Measurements from ENCODE around the gene STIP1. TPM values are rescaled to one million over a fixed set of nuclear protein-coding genes. Genes with fewer than 3 reads are reported as not detected.

The STIP1 gene
- total and polyA plus RNA-seq, 4 donors, result 22.6 to 58.1 (median 42.5) TPM

DNA sequence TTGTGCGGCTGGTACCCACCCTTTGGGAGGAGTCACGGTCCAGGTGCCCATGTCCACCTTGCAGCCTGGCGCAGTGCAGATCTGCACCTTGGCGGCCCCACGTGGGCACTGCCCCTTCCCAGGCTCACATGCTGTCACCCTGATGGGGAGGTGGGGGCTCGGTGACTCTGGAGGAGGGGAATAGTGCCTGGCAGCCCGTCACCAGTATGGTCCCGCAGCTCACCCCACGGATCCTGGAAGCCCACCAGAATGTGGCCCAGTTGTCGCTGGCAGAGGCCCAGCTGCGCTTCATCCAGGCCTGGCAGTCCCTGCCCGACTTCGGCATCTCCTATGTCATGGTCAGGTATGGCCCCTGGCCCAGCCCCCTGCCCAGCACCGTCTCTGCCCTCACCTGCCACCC, 34.8 kb downstream of the STIP1 start:
- WGBS, result 94% methylated on average over 14 of the region's 14 CpGs
- Histone ChIP-seq H3K9me3 (ENCODE audit: control insufficient read depth in 4 of 4, low read length in 3 of 4) (no peaks in the 10 kb centered on the region), H3K27ac (ENCODE audit: low read depth in 1 of 2, low read length in 2 of 2) (no peak overlapping the region), H3K9ac (ENCODE audit: low read depth in 1 of 2, low read length in 2 of 2) (no peak overlapping the region), H3K27me3 (ENCODE audit: control insufficient read depth in 4 of 4, insufficient read depth in 4 of 4, low read length in 3 of 4) (no peaks in the 10 kb centered on the region), H3K4me1 (ENCODE audit: control insufficient read depth in 4 of 4, insufficient read depth in 4 of 4, low read length in 3 of 4) (peaks cover 12 to 27% (median 22%) of the 10 kb centered on the region in 4 donors), H3K4me3 (ENCODE audit: low read depth in 1 of 3, low read length in 3 of 3) (no peak overlapping the region), H3K36me3 (ENCODE audit: control insufficient read depth in 4 of 4, insufficient read depth in 3 of 4, low read depth in 1 of 4, low read length in 3 of 4) (peaks cover 0 to 24% (median 9%) of the 10 kb centered on the region in 4 donors)
- DNase-seq (ENCODE audit: low spot score), result no peak
- TF ChIP-seq GABPA (IDR thresholded peaks at IDR 0.05 in 1 of 2, conservative IDR thresholded peaks at IDR 0.05 in 1 of 2), result no peak
- TF ChIP-seq RAD21 (IDR thresholded peaks at IDR 0.05), result no peak
- TF ChIP-seq YY1 (IDR thresholded peaks at IDR 0.05), result no peak
- TF ChIP-seq, protein P1, sequence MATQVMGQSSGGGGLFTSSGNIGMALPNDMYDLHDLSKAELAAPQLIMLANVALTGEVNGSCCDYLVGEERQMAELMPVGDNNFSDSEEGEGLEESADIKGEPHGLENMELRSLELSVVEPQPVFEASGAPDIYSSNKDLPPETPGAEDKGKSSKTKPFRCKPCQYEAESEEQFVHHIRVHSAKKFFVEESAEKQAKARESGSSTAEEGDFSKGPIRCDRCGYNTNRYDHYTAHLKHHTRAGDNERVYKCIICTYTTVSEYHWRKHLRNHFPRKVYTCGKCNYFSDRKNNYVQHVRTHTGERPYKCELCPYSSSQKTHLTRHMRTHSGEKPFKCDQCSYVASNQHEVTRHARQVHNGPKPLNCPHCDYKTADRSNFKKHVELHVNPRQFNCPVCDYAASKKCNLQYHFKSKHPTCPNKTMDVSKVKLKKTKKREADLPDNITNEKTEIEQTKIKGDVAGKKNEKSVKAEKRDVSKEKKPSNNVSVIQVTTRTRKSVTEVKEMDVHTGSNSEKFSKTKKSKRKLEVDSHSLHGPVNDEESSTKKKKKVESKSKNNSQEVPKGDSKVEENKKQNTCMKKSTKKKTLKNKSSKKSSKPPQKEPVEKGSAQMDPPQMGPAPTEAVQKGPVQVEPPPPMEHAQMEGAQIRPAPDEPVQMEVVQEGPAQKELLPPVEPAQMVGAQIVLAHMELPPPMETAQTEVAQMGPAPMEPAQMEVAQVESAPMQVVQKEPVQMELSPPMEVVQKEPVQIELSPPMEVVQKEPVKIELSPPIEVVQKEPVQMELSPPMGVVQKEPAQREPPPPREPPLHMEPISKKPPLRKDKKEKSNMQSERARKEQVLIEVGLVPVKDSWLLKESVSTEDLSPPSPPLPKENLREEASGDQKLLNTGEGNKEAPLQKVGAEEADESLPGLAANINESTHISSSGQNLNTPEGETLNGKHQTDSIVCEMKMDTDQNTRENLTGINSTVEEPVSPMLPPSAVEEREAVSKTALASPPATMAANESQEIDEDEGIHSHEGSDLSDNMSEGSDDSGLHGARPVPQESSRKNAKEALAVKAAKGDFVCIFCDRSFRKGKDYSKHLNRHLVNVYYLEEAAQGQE (IDR thresholded peaks at IDR 0.05), result no peak

DNA sequence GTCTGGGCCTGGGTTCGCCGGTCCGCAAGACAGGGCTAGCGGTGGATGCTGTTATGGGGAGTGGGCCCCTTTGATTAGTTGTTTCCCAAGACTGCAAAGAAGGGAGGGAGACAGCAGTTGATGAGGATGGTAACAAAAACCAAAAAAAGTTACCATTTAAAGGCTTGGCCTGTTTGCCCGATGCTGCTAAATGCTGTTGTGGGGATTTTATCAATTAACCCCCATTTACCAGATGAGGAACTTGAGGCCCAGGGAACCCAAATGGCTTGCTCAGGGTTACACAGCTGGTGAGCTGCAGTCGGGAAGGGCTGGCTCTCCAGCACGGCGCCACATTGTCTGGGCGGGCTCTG, 36.7 kb downstream of the STIP1 start:
- TF ChIP-seq, protein P2, sequence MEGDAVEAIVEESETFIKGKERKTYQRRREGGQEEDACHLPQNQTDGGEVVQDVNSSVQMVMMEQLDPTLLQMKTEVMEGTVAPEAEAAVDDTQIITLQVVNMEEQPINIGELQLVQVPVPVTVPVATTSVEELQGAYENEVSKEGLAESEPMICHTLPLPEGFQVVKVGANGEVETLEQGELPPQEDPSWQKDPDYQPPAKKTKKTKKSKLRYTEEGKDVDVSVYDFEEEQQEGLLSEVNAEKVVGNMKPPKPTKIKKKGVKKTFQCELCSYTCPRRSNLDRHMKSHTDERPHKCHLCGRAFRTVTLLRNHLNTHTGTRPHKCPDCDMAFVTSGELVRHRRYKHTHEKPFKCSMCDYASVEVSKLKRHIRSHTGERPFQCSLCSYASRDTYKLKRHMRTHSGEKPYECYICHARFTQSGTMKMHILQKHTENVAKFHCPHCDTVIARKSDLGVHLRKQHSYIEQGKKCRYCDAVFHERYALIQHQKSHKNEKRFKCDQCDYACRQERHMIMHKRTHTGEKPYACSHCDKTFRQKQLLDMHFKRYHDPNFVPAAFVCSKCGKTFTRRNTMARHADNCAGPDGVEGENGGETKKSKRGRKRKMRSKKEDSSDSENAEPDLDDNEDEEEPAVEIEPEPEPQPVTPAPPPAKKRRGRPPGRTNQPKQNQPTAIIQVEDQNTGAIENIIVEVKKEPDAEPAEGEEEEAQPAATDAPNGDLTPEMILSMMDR (IDR thresholded peaks at IDR 0.05; ENCODE audit: low read depth, low read length, missing input control), result no peak
- TF ChIP-seq NR2F2 (IDR thresholded peaks at IDR 0.05), result no peak
- TF ChIP-seq JUND (IDR thresholded peaks at IDR 0.05), result no peak
- no peak for TF ChIP-seq HNF4A (conservative IDR thresholded peaks at IDR 0.05)
- no peak for TF ChIP-seq RXRA (IDR thresholded peaks at IDR 0.05)
- TF ChIP-seq RAD21 (IDR thresholded peaks at IDR 0.05), result no peak
- no peak for TF ChIP-seq FOXA1 (IDR thresholded peaks at IDR 0.05)
- Histone ChIP-seq H3K27me3 (ENCODE audit: control insufficient read depth in 4 of 4, insufficient read depth in 4 of 4, low read length in 3 of 4) (no peaks in the 10 kb centered on the region), H3K9ac (ENCODE audit: low read depth in 1 of 2, low read length in 2 of 2) (no peak overlapping the region), H3K27ac (ENCODE audit: low read depth in 1 of 2, low read length in 2 of 2) (no peak overlapping the region), H3K4me1 (ENCODE audit: control insufficient read depth in 4 of 4, insufficient read depth in 4 of 4, low read length in 3 of 4) (peaks cover 18 to 41% (median 32%) of the 10 kb centered on the region in 4 donors), H3K9me3 (ENCODE audit: control insufficient read depth in 4 of 4, low read length in 3 of 4) (no peaks in the 10 kb centered on the region), H3K4me3 (ENCODE audit: low read depth in 1 of 3, low read length in 3 of 3) (no peak overlapping the region), H3K36me3 (ENCODE audit: control insufficient read depth in 4 of 4, insufficient read depth in 3 of 4, low read depth in 1 of 4, low read length in 3 of 4) (peaks cover 0 to 24% (median 9%) of the 10 kb centered on the region in 4 donors)
- DNase-seq (ENCODE audit: low spot score), result no peak
- 85% methylated on average over 9 of the region's 9 CpGs for WGBS

DNA sequence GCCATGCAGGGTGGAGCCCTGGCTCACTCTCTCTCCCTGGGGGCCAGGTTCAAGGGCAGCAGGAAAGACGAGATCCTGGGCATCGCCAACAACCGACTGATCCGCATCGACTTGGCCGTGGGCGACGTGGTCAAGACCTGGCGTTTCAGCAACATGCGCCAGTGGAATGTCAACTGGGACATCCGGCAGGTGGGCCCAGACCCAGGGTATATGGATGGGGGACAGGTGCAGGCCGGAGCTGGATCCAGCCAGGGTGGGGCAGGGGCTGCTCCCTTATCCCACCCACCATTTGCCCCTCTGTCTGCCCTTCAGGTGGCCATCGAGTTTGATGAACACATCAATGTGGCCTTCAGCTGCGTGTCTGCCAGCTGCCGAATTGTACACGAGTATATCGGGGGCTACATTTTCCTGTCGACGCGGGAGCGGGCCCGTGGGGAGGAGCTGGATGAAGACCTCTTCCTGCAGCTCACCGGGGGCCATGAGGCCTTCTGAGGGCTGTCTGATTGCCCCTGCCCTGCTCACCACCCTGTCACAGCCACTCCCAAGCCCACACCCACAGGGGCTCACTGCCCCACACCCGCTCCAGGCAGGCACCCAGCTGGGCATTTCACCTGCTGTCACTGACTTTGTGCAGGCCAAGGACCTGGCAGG, 37.2 kb downstream of the STIP1 start:
- 89% methylated on average over 24 of the region's 24 CpGs for WGBS
- Histone ChIP-seq H3K4me3 (ENCODE audit: low read depth in 1 of 3, low read length in 3 of 3) (no peak overlapping the region), H3K9ac (ENCODE audit: low read depth in 1 of 2, low read length in 2 of 2) (no peak overlapping the region), H3K9me3 (ENCODE audit: control insufficient read depth in 4 of 4, low read length in 3 of 4) (no peaks in the 10 kb centered on the region), H3K36me3 (ENCODE audit: control insufficient read depth in 4 of 4, insufficient read depth in 3 of 4, low read depth in 1 of 4, low read length in 3 of 4) (peaks cover 0 to 24% (median 9%) of the 10 kb centered on the region in 4 donors), H3K4me1 (ENCODE audit: control insufficient read depth in 4 of 4, insufficient read depth in 4 of 4, low read length in 3 of 4) (peaks cover 18 to 41% (median 32%) of the 10 kb centered on the region in 4 donors), H3K27me3 (ENCODE audit: control insufficient read depth in 4 of 4, insufficient read depth in 4 of 4, low read length in 3 of 4) (no peaks in the 10 kb centered on the region), H3K27ac (ENCODE audit: low read depth in 1 of 2, low read length in 2 of 2) (no peak overlapping the region)
- no peak for DNase-seq (ENCODE audit: low spot score)
- TF ChIP-seq, protein P1 (IDR thresholded peaks at IDR 0.05), result no peak
- TF ChIP-seq, protein P3, sequence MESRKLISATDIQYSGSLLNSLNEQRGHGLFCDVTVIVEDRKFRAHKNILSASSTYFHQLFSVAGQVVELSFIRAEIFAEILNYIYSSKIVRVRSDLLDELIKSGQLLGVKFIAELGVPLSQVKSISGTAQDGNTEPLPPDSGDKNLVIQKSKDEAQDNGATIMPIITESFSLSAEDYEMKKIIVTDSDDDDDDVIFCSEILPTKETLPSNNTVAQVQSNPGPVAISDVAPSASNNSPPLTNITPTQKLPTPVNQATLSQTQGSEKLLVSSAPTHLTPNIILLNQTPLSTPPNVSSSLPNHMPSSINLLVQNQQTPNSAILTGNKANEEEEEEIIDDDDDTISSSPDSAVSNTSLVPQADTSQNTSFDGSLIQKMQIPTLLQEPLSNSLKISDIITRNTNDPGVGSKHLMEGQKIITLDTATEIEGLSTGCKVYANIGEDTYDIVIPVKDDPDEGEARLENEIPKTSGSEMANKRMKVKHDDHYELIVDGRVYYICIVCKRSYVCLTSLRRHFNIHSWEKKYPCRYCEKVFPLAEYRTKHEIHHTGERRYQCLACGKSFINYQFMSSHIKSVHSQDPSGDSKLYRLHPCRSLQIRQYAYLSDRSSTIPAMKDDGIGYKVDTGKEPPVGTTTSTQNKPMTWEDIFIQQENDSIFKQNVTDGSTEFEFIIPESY (IDR thresholded peaks at IDR 0.05), result no peak

Data from liver (tissue), 9 donors.